Activated CD8-positive, alpha-beta memory T cell treated with anti-CD3 and anti-CD28 coated beads for 36 hours (primary cell): Measurements from ENCODE around the gene IL12RB2. TPM values are rescaled to one million over a fixed set of nuclear protein-coding genes. Genes with fewer than 3 reads are reported as not detected.

Experiments
- CTCF ChIA-PET: fragments of 350-600 bp; sonication (Branson Sonifier 250); formaldehyde crosslinking; loops from one replicate; lab custom pipeline; 2021; ENCODE audit warnings: antibody characterized with exemption; lab: Charles Lee
- POLR2A ChIA-PET: fragments of 350-600 bp; sonication (Branson Sonifier 250); formaldehyde crosslinking; loops from one replicate; lab custom pipeline; 2021; ENCODE audit warnings: antibody characterized with exemption; lab: Charles Lee
- total RNA-seq, 2 experiments: library from RNA; stranded (reverse); gene quantifications; one replicate each; pipeline ENCODE4 v1.2.3, GENCODE V29; 2021

IL12RB2 gene
- total RNA-seq, 2 experiments from 2014 or later, result 48.3 to 49.9 TPM

DNA sequence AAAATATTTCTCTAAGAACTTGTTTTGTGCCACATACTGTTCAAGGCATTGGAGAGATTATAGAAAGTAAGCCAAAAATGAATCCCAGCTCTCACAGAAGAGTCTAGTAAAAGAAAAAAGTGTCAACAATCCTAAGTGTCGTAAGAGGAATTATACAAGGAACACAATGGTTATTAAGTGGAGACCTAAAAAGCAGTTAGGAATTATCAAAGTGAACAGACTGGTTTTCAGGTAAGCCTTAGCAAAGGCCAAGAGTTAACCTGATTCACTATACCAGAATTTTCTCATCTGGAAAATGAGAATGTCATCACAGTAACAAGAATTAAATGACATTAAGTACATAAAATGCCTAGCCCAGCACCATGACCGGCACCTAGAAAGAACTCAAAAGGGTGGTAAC lies 106.9 kb downstream of the IL12RB2 start:
- ChIA-PET POLR2A (interaction anchor here (1.2 kb wide), 1 partner anchor 15 kb away, joined by 8 read pairs; no protein-coding TSS in a partner anchor), CTCF (no interaction called here)

DNA sequence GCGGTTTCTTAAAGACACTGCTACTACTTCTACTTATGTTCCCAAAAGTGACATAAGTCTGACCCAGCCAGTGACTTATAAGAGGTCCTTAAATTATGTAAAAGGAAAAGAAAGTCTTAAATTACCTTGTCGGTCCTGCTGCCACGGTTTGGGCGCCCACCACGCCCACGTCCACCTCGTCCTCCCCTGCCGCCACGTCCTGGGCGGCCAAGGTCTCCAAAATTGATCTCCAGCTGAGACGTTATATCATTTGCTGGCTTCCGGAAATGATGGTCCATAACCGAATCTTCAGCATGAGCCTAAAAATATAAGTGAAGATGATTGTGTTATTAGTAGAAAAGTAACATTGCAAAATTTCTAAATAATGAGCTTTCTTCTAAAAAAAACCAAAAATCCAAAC lies 107.4 kb downstream of the IL12RB2 start:
- ChIA-PET CTCF (interaction anchor here (1.3 kb wide), 1 partner anchor 12 kb away, joined by 3 read pairs; no protein-coding TSS in a partner anchor), POLR2A (interaction anchor here (1.2 kb wide), 1 partner anchor 14 kb away, joined by 8 read pairs; no protein-coding TSS in a partner anchor)

DNA sequence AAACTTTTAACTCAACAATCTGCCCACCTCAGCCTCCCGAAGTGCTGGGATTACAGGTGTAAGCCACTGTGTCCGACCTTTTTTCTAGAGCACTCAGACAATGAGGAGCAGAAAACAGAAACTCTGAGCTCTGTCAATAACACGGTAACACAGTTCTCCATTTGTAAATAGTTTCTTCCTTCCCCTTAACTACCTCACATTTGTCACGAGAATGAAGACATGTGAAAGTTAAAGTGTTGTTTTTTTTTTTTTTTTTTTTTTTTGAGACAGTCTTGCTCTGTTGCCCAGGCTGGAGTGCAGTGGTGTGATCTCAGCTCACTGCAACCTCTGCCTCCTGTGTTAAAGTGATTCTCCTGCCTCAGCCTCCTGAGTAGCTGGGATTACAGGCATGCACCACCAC lies 110.1 kb downstream of the IL12RB2 start:
- CTCF ChIA-PET, result interaction anchor here (0.7 kb wide), 1 partner anchor 298 kb away, joined by 3 read pairs; no protein-coding TSS in a partner anchor
- POLR2A ChIA-PET, result interaction anchor here (0.6 to 1.0 kb wide), 3 partner anchors 11 to 61 kb away, joined by 3 to 4 read pairs (median 3); partner anchors contain the start of gene SERBP1

DNA sequence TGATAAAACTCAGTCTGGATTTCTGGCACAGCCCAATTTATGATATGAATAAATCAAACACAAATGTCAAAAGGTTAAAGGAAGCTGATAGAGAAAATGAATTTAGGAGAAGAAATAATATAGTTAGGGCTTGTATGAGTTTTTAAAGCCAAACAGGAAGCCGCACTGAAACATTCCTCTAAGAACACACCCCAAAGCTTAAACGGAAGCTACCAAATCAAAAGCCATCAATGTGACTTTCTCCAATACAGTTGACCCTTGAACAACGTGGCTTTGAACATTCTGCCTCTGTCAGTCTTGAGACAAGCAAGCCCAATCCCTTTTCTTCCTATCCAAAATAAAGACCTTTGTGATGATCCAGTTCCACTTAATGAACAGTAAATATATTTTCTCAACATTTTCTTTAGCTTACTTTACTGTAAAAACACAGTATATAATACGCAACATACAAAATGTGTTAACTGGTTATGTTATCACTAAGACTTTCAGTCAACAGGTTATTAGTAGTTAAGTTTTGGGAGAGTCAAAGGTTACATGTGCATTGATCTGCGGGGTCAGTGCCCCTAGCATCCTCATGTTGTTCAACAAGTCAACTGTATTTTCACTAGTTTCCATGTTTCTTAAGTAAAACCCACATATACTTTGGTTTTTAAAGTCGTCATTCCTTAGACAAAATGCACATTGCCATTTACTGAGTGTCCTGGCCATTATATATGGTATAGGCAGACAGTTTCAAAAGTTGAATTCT lies 111.3 kb downstream of the IL12RB2 start:
- ChIA-PET POLR2A (interaction anchor here (0.7 to 1.6 kb wide), 2 partner anchors 10 to 11 kb away, joined by 3 to 5 read pairs; partner anchors contain the start of gene SERBP1), CTCF (no interaction called here)

DNA sequence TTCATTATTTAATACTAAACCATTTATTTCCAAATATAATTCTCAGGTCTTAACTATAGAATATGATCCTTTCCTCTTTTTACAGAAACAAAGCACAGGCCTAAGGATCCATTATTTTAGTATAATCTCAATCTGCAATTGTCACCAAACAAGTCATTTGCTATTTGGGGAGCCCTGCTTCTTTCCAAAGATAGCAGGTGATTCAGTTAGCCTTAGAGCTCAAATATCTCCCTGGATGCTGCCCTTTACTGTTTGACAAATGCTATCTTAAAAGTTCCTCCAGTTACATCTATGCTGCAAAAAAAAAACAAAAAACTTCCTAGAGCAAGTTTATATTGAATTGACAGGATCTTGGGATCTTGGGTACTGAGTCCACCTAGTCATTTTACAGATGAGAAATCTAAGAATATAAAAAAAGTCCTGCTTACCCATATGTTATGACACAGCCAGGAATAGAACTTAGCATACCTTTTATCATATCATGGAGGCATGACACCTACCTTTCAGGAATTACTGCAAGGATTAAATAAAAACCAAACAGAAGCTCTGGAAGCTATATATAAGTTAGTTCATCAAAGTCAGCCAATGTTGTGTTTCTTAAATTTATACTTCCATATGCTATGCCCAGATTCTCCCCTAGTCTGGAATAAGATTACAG lies 113.3 kb downstream of the IL12RB2 start:
- POLR2A ChIA-PET, result interaction anchor here (0.7 to 1.2 kb wide), 3 partner anchors 10 to 13 kb away, joined by 3 read pairs; no protein-coding TSS in a partner anchor
- CTCF ChIA-PET, result no interaction called here

DNA sequence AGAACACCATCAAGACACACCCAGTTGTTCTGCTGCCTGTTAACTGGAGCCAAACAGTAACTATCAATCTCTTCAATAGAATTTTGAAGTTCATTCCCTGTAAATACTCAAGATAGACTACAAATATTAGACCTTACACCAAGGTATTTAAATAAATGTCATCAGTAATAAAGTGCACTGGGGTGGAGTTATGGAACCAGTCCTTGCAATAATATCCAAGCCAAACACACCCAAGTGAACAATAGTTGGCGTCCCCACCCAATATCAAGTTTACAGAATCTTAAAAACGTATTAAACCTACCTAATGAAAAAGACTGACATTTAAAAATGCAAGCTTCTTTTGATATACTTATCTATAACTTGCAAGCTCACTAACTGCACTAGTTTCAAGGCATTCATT lies 119.8 kb downstream of the IL12RB2 start:
- ChIA-PET POLR2A (interaction anchor here (1.1 kb wide), 1 partner anchor 15 kb away, joined by 3 read pairs; no protein-coding TSS in a partner anchor), CTCF (interaction anchor here (0.7 kb wide), 1 partner anchor 12 kb away, joined by 3 read pairs; no protein-coding TSS in a partner anchor)

DNA sequence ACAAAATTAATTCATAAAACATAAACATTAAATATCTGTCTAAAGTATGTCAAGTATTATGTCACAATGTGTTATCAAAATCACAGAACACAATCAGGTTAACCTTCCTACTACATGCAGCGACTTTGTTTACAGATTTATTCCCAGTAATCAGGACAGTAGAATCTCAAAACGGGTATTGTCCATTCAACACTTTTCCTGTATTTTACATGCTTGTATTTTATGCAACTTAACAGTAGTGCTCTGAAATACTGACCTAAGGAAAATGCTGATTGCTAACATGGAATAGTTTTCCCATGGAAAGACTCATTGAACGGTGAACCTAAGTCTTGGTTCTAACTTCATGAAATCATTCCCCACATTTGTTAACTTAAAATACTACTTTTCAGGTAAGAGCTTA lies 120.3 kb downstream of the IL12RB2 start:
- ChIA-PET CTCF (no interaction called here), POLR2A (interaction anchor here (2.0 kb wide), 1 partner anchor 9 kb away, joined by 5 read pairs; no protein-coding TSS in a partner anchor)

DNA sequence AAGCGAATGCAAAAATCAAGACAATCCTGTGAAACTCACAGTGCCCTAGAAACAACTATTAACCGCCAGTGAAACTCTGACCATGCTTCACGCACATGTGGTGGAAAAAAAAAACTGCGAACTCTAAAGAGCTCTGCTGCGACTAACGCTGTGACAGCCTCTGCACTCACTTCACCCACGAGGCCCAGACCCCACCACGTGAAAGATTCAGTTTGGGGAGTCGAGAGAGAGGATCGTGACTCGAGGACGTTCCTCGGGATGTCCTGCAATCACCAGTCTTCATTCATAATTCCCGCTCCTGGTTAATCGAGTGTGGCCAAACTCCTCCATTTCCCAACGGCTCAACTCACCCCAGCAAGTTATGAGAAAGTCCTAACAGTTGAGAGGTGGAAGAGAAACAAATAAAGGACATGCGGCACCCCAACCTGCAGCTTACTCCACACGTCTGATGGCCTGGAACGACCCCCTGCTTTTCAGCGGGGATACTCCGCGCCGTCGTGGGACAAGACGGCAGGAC lies 121.4 kb downstream of the IL12RB2 start:
- ChIA-PET POLR2A (interaction anchor here (0.6 to 2.0 kb wide), 8 partner anchors 10 to 256 kb away, joined by 3 to 9 read pairs (median 4); partner anchors contain the start of gene GADD45A), CTCF (interaction anchor here (1.0 to 1.1 kb wide), 2 partner anchors 72 to 168 kb away, joined by 3 to 4 read pairs; no protein-coding TSS in a partner anchor)

DNA sequence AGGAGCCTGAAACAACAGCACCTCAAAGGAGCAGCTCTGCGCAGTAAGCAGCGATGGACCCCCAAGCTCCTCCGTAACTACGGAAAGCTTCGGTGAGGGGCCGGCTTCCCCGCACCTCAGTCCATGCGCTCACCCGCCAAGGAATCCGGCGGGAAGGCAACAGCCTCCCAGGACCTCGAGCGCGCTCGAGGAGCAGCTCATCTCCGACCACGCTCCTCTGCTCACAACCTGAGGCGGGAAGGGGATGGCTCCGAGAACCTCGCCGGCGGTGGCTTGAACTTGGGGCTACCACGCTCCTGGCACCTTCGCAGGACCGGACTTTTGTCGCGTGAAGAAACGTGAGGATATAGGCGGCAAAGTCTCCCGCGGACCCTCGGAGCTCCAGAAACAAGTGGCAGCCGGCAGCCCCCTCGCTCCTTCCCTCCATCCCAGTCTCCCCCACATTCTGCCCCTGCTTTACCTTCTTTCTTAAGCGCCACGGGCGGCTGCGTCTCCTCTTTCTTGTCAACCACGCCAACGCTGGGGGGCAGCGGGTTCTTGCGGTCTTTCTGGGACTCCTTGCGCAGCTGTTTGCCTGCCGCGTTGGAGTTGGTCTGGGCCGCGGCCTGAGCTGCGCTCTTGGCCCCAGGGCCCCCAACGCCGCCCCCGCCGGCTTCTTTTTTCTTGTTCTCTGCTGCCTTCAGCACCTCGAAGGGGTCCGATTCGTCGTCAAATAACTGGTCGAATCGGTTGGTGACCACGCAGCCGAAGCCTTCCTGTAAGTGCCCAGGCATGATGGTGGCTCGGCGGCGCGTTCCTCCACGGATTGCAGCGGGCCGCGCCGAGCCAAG lies 122.1 kb downstream of the IL12RB2 start:
- POLR2A ChIA-PET, result interaction anchor here (0.6 to 2.0 kb wide), 11 partner anchors 10 to 258 kb away, joined by 3 to 9 read pairs (median 3); partner anchors contain the start of gene GADD45A
- CTCF ChIA-PET, result interaction anchor here (1.0 to 2.4 kb wide), 2 partner anchors 71 to 168 kb away, joined by 4 to 7 read pairs; no protein-coding TSS in a partner anchor

DNA sequence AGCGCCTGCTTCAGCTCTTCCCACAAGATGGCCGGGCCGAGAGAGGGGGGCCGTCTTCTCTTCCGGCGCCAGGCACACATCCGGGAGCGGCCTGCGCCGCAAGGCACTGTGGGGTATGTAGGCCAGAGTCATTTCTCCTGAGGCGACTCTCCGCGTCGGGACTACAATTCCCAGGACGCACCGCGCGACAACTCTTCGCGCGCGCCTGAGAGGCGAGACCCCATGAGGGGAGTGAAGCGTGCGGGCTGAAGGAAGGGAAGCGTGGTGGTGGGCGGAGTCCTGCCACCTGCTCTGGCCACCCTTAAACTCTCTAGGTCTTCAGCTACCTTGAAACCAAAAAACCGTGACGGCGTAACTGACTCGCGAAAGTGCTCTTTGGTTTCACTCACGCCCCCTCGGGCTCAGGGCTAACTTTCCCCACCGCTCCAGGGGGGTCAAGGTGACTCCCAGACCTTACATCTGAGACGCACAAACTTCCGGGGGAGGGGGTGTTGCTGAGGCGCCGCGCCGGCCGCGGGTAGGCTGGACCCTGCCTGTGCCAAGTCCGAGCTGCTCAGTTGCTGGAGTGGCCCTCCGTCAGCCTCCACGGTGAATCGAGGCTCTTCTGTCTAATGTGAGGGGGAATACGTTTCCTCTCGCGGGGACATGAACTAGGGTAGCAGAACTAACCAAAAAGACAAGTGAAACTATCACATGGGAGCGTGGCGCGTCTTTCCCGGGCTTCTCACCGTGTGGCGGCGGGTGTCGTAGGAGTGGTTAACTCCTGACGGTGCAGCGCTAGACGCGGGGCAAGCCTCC lies 122.9 kb downstream of the IL12RB2 start, which contains the start of gene SERBP1:
Gene SERBP1, minus strand, starts transcription at position 45 of the 798 bp plus-strand sequence. CDS start 102 bp downstream, outside the sequence.
- CTCF ChIA-PET, result interaction anchor here (0.8 to 2.4 kb wide), 3 partner anchors 12 to 96 kb away, joined by 3 to 7 read pairs (median 4); no protein-coding TSS in a partner anchor

DNA sequence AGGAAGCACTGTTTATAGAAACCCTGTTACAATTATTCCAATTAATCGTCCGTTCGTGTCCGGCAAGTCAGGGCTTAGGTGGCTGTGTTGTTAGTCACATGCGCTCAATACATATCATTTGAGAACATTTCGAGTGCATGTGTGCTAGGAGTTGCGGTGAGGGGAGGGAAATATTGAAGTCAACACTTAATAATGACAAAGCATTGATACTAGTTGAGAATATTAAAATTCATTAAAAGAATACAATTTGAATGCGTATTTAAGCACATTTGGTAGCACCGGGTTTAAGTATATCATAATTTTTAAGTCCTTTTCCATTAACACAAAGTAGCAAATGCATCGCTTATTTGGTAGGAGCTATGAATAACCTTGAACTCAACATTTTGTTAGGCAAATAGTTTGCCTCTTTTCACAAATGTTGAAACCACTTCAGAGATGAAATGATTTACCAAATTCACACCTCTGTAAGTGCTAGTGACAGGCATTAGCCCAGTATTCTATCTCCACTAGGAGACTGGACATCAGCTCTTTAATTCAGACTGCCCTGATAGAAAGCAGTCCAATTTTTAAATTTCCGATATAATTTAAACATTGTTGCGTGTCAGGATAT lies 123.6 kb downstream of the IL12RB2 start:
- POLR2A ChIA-PET, result interaction anchor here (0.6 to 2.0 kb wide), 4 partner anchors 10 to 254 kb away, joined by 3 to 9 read pairs (median 3); partner anchors contain the start of gene GADD45A
- CTCF ChIA-PET, result interaction anchor here (0.8 to 2.4 kb wide), 3 partner anchors 11 to 97 kb away, joined by 3 to 7 read pairs (median 4); no protein-coding TSS in a partner anchor

More for the DNA sequence above, 122.9 kb downstream of the IL12RB2 start, which contains the start of gene SERBP1:
- POLR2A ChIA-PET, result interaction anchor here (0.6 to 2.0 kb wide), 8 partner anchors 9 to 258 kb away, joined by 3 to 9 read pairs (median 3); partner anchors contain the start of gene GADD45A

DNA sequence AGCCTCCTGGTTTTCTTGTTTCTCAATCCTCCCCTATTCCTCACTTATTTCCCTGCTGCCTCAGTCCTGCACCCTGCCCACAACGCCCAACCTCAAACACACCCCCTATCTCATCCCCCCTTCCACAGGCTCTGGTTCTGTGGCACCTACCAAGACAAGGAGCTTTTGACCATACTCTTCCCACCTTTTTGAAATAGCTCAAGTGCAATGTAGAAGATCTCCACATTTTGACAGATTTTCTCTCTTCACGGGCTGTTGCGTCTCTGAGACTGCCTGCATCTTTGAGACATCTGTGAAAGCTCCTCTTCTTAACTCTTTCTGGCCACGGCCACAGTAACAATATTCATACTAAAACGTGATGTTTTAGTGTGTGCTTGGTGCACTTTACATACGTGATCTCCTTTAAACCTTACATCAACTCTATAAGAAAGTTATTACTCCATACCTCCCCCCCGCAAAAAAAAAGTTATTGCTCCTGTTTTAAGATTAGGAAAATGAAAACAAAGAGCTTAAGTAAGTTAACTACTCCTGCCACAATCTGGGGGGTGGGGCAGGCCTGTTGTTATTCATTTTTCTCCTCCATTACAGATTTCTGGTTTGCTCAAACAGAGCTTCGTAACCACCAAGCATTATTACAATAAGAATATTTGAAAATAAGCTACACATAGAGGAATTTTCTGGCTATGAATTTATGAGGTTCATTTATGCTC lies 124.4 kb downstream of the IL12RB2 start:
- POLR2A ChIA-PET, result interaction anchor here (0.6 kb wide), 1 partner anchor 11 kb away, joined by 3 read pairs; no protein-coding TSS in a partner anchor
- CTCF ChIA-PET, result interaction anchor here (0.7 to 2.4 kb wide), 5 partner anchors 9 to 97 kb away, joined by 3 to 7 read pairs (median 3); no protein-coding TSS in a partner anchor

DNA sequence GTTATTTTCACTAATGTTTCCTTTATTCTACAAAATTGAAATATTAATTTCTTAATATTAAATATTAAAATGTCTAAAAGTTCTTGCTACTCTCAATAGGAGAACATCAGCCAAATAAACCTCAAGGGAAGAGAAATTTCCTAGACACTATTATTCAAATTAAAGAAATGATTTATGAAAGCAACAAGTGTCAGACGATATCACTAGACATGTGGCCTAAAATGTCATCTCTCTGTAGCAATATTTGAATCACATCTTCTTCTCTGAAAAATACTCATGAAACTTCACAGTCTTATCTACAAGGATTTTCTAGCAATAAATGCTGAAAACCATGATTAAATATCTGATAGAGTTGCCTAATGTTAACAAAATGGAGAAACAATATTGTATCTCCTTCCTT lies 125.1 kb downstream of the IL12RB2 start:
- CTCF ChIA-PET, result interaction anchor here (1.0 kb wide), 1 partner anchor 9 kb away, joined by 5 read pairs; no protein-coding TSS in a partner anchor
- POLR2A ChIA-PET, result no interaction called here

DNA sequence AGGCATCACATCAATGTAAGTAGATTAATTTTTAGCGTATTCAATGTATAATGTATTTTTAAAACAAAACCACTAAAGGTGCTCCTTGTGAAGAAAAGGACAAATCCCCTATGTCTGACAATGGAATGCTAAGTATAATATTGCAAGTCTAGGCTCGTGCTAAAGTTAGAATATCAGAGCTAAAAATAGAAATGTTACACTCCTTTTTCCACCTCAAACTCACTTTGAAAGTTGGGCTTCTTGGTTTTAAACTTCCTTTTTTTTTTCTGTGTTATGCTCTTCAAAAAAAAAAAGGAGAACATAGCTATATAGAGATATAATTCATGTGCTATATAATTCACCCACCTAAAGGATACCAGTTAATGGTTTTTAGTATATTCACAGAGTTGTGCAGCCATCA lies 126.2 kb downstream of the IL12RB2 start:
- CTCF ChIA-PET, result no interaction called here
- POLR2A ChIA-PET, result interaction anchor here (0.5 kb wide), 1 partner anchor 13 kb away, joined by 3 read pairs; no protein-coding TSS in a partner anchor

DNA sequence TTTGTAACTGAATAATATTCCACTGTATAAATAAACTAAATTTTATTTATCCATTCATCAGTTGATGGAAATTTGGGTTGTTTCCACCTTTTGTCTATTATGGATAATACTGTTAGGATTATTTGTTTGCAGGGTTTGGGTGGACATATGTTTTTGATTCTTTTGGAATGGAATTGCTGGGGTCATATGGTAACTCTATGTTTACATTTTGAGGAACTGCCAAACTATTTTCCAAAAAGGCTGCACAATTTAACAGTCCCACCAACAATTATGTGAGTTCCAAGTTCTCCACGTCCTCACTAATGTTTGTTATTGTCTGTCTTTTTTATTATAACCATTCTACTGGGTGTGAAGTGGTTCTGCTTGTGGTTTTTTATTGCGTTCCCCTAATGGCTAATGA lies 126.8 kb downstream of the IL12RB2 start:
- CTCF ChIA-PET, result no interaction called here
- POLR2A ChIA-PET, result interaction anchor here (0.5 kb wide), 1 partner anchor 13 kb away, joined by 3 read pairs; no protein-coding TSS in a partner anchor
